ENCODE results near the gene AURKAIP1. TPM values are rescaled to one million over a fixed set of nuclear protein-coding genes. Genes with fewer than 3 reads are reported as not detected.

Gene AURKAIP1
- total RNA-seq, 1 donor from 2014 or later: 130 TPM

DNA sequence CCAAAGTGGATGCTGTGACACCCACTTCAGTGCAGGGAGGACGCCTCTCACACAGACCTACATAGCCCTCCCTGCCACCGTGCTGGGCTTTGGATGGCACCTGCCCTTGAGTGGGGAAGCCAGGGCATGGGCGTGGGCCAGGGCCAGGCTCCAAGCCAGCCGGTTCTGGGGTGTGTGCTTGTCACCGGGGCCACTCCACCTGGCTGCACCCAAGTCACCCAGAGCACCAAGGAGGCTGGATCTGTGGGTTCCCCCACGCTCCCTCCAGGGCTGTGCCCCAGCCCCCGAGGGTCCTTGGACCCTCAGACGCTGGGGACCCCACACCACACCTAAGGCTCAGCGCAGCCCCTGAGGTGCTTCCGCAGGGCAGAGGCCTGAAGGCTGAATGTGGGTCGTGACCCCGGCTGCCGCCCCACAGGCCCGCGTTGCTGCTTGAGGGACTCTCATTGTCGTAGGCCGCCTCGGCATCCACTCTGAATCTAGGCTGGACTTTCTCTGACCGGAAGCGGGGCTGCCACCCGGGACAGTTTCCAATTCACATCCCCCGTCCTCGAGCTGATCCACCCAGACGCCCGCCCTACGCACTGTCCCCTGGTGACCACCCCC, 18.1 kb downstream of the AURKAIP1 start:
- peak; percentile 30 for DNase-seq
- Mint-ChIP-seq H3K4me3 (ENCODE audit: unreplicated experiment) (no peak overlapping the region), H3K36me3 (ENCODE audit: unreplicated experiment) (no peaks in the 10 kb centered on the region)

DNA sequence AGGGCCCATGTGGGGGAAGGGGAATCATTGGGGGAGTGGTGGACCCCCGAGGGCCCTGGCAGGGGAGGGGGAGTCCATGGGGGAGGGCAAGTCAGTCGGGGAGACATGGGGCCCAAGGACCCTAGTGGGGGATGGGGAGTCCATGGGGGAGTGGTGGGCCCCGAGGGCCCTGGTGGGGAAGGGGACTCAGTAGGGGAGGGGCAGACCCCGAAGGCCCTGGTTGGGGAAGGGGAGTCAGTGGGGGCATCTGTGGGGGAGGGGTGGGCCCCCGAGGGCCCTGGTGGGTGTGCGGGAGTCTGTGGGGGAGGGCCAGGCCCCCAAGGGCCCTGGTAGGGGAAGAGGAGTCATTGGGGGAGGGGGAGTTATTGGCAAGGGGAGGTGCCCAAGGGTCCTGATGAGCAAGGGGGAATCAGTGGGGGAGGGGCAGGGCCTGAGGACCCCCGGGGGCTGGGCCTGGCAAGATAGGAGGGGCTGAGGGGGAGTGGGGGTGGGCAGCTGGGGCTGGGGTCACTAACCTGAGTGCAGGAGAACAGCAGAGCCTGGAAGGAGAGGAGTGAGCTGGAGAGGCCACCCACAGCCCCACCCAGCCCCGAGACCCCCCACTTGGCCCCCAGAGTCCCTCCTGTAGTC, 18.7 kb downstream of the AURKAIP1 start:
- H3K9me3 Mint-ChIP-seq (ENCODE audit: unreplicated experiment): peaks cover 5% of the 10 kb centered on the region
- no peak overlapping the region for H3K4me3 Mint-ChIP-seq (ENCODE audit: unreplicated experiment)
- H3K36me3 Mint-ChIP-seq (ENCODE audit: unreplicated experiment): no peaks in the 10 kb centered on the region

More for the DNA sequence above, 18.1 kb downstream of the AURKAIP1 start:
- H3K27me3 Mint-ChIP-seq (ENCODE audit: unreplicated experiment): peaks cover 16% of the 10 kb centered on the region
- TF ChIP-seq, protein P1, sequence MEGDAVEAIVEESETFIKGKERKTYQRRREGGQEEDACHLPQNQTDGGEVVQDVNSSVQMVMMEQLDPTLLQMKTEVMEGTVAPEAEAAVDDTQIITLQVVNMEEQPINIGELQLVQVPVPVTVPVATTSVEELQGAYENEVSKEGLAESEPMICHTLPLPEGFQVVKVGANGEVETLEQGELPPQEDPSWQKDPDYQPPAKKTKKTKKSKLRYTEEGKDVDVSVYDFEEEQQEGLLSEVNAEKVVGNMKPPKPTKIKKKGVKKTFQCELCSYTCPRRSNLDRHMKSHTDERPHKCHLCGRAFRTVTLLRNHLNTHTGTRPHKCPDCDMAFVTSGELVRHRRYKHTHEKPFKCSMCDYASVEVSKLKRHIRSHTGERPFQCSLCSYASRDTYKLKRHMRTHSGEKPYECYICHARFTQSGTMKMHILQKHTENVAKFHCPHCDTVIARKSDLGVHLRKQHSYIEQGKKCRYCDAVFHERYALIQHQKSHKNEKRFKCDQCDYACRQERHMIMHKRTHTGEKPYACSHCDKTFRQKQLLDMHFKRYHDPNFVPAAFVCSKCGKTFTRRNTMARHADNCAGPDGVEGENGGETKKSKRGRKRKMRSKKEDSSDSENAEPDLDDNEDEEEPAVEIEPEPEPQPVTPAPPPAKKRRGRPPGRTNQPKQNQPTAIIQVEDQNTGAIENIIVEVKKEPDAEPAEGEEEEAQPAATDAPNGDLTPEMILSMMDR (IDR thresholded peaks at IDR 0.05; ENCODE audit: partially characterized antibody, unreplicated experiment): no peak
- peaks cover 16% of the 10 kb centered on the region for H3K4me1 Mint-ChIP-seq (ENCODE audit: low read depth, unreplicated experiment)
- no peak overlapping the region for H3K27ac Mint-ChIP-seq (ENCODE audit: unreplicated experiment)
- peaks cover 5% of the 10 kb centered on the region for H3K9me3 Mint-ChIP-seq (ENCODE audit: unreplicated experiment)

DNA sequence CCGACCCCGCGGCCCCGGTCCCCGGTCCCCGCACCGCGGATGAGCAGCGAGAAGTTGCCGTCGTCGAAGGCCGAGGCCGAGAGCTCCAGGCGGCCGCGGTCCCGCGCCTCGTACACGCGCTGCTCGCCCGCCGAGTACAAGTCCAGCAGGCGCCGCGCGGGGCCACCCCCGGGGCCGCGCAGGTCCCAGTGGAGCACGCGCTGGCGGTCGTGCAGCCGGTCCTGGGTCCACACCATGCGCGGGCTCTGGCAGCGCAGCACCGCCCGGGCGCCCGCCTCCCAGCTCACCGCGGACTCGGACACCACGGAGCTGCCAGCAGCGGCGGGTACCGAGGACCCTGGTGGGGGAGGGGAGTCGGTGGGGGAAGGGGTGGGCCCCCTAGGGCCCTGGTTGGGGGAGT, 19.6 kb downstream of the AURKAIP1 start:
- no peak overlapping the region for H3K4me3 Mint-ChIP-seq (ENCODE audit: unreplicated experiment)
- H3K4me1 Mint-ChIP-seq (ENCODE audit: low read depth, unreplicated experiment): peaks cover 11% of the 10 kb centered on the region
- H3K27me3 Mint-ChIP-seq (ENCODE audit: unreplicated experiment): peaks cover 12% of the 10 kb centered on the region
- peak; percentile 49 for DNase-seq
- TF ChIP-seq, protein P1 (IDR thresholded peaks at IDR 0.05; ENCODE audit: partially characterized antibody, unreplicated experiment): no peak
- no peaks in the 10 kb centered on the region for H3K36me3 Mint-ChIP-seq (ENCODE audit: unreplicated experiment)
- peaks cover 3% of the 10 kb centered on the region for H3K9me3 Mint-ChIP-seq (ENCODE audit: unreplicated experiment)
- H3K27ac Mint-ChIP-seq (ENCODE audit: unreplicated experiment): no peak overlapping the region

More for the DNA sequence above, 18.7 kb downstream of the AURKAIP1 start:
- Mint-ChIP-seq H3K27ac (ENCODE audit: unreplicated experiment) (no peak overlapping the region), H3K4me1 (ENCODE audit: low read depth, unreplicated experiment) (peaks cover 16% of the 10 kb centered on the region), H3K27me3 (ENCODE audit: unreplicated experiment) (peaks cover 16% of the 10 kb centered on the region)
- DNase-seq: peak; percentile 17
- TF ChIP-seq, protein P1 (IDR thresholded peaks at IDR 0.05; ENCODE audit: partially characterized antibody, unreplicated experiment): no peak

DNA sequence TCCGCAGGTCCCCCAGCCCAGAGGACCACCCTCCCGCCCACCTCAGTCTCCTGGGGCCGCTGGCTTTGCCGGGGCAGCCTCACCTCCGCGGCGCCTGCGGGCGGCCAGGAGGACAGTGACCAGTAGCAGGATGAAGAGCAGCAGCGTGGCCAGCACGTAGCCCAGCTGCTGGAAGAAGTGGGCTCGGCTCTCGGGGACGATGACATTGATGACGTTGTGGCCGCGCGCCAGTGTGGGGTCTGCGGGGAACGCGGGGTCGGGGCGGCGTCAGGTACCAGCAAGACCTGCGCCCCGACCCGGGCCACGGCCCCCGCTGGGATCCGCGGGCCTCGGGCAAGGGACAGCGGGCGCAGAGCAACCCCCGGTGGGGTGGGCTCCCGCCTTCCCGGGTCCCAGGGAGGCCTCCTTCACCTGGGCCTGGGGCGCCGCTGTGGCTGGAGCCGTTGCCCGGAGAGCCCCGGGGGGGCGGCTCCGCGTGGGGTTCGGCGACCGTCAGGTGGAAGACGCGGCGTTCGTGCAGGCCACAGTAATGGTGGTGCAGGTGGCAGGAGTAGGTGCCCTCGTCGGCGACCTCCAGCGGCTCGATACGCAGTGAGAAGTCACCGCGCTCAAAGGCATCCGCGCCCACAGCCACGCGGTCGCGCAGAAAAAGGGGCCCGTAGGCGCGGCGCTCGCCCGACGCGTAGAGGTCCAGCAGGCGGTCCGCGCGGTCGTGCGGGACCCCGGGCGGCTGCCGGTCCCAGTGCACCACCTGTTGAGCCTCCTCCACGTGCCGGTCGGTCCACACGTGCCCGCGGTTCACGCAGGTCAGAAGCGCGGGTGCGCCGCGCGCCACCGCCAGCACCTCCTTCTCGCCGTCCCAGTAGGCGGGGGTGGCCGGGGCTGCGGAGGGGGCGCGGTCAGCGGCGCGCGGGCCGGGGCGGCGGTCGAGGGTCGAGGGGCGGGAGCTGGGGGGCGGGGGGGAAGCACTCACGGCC, 20.4 kb downstream of the AURKAIP1 start:
- TF ChIP-seq, protein P1 (IDR thresholded peaks at IDR 0.05; ENCODE audit: partially characterized antibody, unreplicated experiment): no peak
- peak; percentile 56 for DNase-seq
- H3K4me1 Mint-ChIP-seq (ENCODE audit: low read depth, unreplicated experiment): peaks cover 11% of the 10 kb centered on the region
- H3K9me3 Mint-ChIP-seq (ENCODE audit: unreplicated experiment): peaks cover 3% of the 10 kb centered on the region
- no peak overlapping the region for H3K4me3 Mint-ChIP-seq (ENCODE audit: unreplicated experiment)
- H3K27me3 Mint-ChIP-seq (ENCODE audit: unreplicated experiment): peaks cover 12% of the 10 kb centered on the region
- H3K27ac Mint-ChIP-seq (ENCODE audit: unreplicated experiment): no peak overlapping the region
- no peaks in the 10 kb centered on the region for H3K36me3 Mint-ChIP-seq (ENCODE audit: unreplicated experiment)

All from glutamatergic neuron (in vitro differentiated cells).